Tibial nerve (tissue), 4 donors: ENCODE results near the gene SERTM2.

Experiments used
- EP300 ChIP-seq, 2 donors: sonication (generic); formaldehyde crosslinking; IDR thresholded peaks; one replicate each; pipeline ENCODE4 v1.6.1; 2017; ENCODE audit warnings: antibody characterized with exemption in 2 of 2, mild to moderate bottlenecking in 1 of 2
- TF ChIP-seq, protein P1 (sequence below), 5 experiments: fragments of 200-600 bp in 3 of 5; fragments of 450-650 bp in 2 of 5; sonication (generic) in 3 of 5; IDR thresholded peaks; one replicate each; pipeline ENCODE4 v1.5.1; 2016 to 2019; ENCODE audit warnings: antibody characterized with exemption in 5 of 5, mild to moderate bottlenecking in 3 of 5, moderate library complexity in 2 of 5

GRCh38 chrX:111505783-111506182, 5.7 kb upstream of the SERTM2 start:
- TF ChIP-seq, protein P1, sequence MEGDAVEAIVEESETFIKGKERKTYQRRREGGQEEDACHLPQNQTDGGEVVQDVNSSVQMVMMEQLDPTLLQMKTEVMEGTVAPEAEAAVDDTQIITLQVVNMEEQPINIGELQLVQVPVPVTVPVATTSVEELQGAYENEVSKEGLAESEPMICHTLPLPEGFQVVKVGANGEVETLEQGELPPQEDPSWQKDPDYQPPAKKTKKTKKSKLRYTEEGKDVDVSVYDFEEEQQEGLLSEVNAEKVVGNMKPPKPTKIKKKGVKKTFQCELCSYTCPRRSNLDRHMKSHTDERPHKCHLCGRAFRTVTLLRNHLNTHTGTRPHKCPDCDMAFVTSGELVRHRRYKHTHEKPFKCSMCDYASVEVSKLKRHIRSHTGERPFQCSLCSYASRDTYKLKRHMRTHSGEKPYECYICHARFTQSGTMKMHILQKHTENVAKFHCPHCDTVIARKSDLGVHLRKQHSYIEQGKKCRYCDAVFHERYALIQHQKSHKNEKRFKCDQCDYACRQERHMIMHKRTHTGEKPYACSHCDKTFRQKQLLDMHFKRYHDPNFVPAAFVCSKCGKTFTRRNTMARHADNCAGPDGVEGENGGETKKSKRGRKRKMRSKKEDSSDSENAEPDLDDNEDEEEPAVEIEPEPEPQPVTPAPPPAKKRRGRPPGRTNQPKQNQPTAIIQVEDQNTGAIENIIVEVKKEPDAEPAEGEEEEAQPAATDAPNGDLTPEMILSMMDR (IDR thresholded peaks at IDR 0.05) = no peak
- no peak for TF ChIP-seq EP300 (IDR thresholded peaks at IDR 0.05)
